GM12878 (cell line): Measurements from ENCODE around the gene LGALS3BP. TPM values are rescaled to one million over a fixed set of nuclear protein-coding genes. Genes with fewer than 3 reads are reported as not detected.

Source experiments
- ATAC-seq: fragments of 200-7000 bp; cut with Tn5 transposase; 3 replicates; pipeline ENCODE4 v1.9.1; 2020; ENCODE audit warnings: mild to moderate bottlenecking, moderate library complexity
- BruUV-seq: library from RNA; stranded (reverse); fragments of 400-500 nt; replicated peaks from 2 replicates; lab custom pipeline; 2021; lab: Mats Ljungman, UMichigan
- CTCF ChIA-PET: fragments of 300-600 bp; sonication (Branson Sonifier 250); formaldehyde crosslinking; extraction: SDS; loops from one replicate; lab custom pipeline; 2021; ENCODE audit warnings: inconsistent platforms; lab: Yijun Ruan, JAX
- POLR2A ChIA-PET: fragments of 350-600 bp; formaldehyde crosslinking; extraction: SDS; loops from one replicate; lab custom pipeline; 2021; ENCODE audit warnings: inconsistent platforms; lab: Charles Lee
- RAD21 ChIA-PET: fragments of 300-600 bp; sonication (Branson Sonifier 250); formaldehyde crosslinking; loops from one replicate; lab custom pipeline; 2023; ENCODE audit warnings: antibody characterized with exemption; ENCODE audit not compliant: unreplicated experiment; lab: Charles Lee
- SMC1A ChIA-PET: fragments of 300-600 bp; sonication (Branson Sonifier 250); formaldehyde crosslinking; loops from one replicate; lab custom pipeline; 2023; ENCODE audit not compliant: unreplicated experiment, uncharacterized antibody; lab: Charles Lee
- DNase-seq: peaks from one replicate; pipeline ENCODE4 v3.0.0-alpha.2; 2011; ENCODE audit warnings: low read depth, low spot score
- FAIRE-seq: peaks from 3 replicates; lab custom pipeline; 2011; peaks lifted over from hg19 to GRCh38; lab: Jason Lieb, UNC
- H2AFZ ChIP-seq: 2 replicates; pipeline ENCODE4 v1.6.0; 2011; ENCODE audit warnings: low read depth, low read length, control low read depth; ENCODE audit not compliant: control insufficient read depth
- H3K27ac ChIP-seq: 2 replicates; pipeline ENCODE4 v1.5.1; 2011; ENCODE audit warnings: control low read depth; ENCODE audit not compliant: control insufficient read depth, insufficient read depth
- H3K27me3 ChIP-seq, 2 experiments: replicated peaks in 1 of 2; 2 replicates each; pipeline versions ENCODE4 v1.6.0 to v1.6.1; 2011; ENCODE audit warnings: low read length in 1 of 2; ENCODE audit not compliant: control insufficient read depth in 2 of 2, insufficient read depth in 2 of 2
- H3K36me3 ChIP-seq, 2 experiments: 2 replicates each; pipeline ENCODE4 v1.5.1; 2011; ENCODE audit warnings: low read length in 1 of 2; ENCODE audit not compliant: control insufficient read depth in 2 of 2, insufficient read depth in 2 of 2
- H3K4me1 ChIP-seq: 2 replicates; pipeline ENCODE4 v1.6.1; 2011; ENCODE audit warnings: mild to moderate bottlenecking, low read length, moderate library complexity, mixed read lengths; ENCODE audit not compliant: control insufficient read depth, insufficient read depth
- H3K4me2 ChIP-seq: 2 replicates; pipeline ENCODE4 v1.6.0; 2011; ENCODE audit warnings: control low read depth; ENCODE audit not compliant: control insufficient read depth, insufficient read depth
- H3K4me3 ChIP-seq: fragments of 200-600 bp; sonication (generic); 2 replicates; pipeline ENCODE4 v1.5.1; 2016
- H3K79me2 ChIP-seq: 2 replicates; pipeline ENCODE4 v1.6.0; 2011; ENCODE audit warnings: low read length; ENCODE audit not compliant: control insufficient read depth, insufficient read depth
- H3K9ac ChIP-seq: 2 replicates; pipeline ENCODE4 v1.8.0; 2011; ENCODE audit warnings: low read length, control low read depth, mixed read lengths; ENCODE audit not compliant: control insufficient read depth, insufficient read depth
- H3K9me3 ChIP-seq: replicated peaks from 3 replicates; pipeline ENCODE4 v1.5.1; 2011; ENCODE audit warnings: mild to moderate bottlenecking, low read length; ENCODE audit not compliant: control insufficient read depth, insufficient read depth
- H4K20me1 ChIP-seq: 2 replicates; pipeline ENCODE4 v1.6.0; 2011; ENCODE audit not compliant: control insufficient read depth, insufficient read depth
- ATF7 ChIP-seq: fragments of 450-650 bp; IDR thresholded peaks from 2 replicates; pipeline ENCODE4 v1.6.1; 2016; ENCODE audit warnings: low read depth, mild to moderate bottlenecking
- BHLHE40 ChIP-seq, 2 experiments: fragments of 450-650 bp in 1 of 2; IDR thresholded peaks; 2 replicates each; pipeline ENCODE4 v1.6.1; 2011 to 2017; ENCODE audit warnings: low read depth in 2 of 2, borderline replicate concordance in 1 of 2, improper control_type of control experiment in 1 of 2, low read length in 1 of 2, mild to moderate bottlenecking in 1 of 2
- BRCA1 ChIP-seq: IDR thresholded peaks from 2 replicates; pipeline ENCODE4 v1.6.1; 2011; ENCODE audit warnings: low read depth, low read length, improper control_type of control experiment
- CHD4 ChIP-seq: fragments of 200-600 bp; sonication (generic); IDR thresholded peaks from 2 replicates; pipeline ENCODE4 v1.6.1; 2016; ENCODE audit warnings: mild to moderate bottlenecking
- JUNB ChIP-seq: IDR thresholded peaks from 2 replicates; pipeline ENCODE4 v1.6.1; 2016; ENCODE audit warnings: antibody characterized with exemption, mild to moderate bottlenecking
- LARP7 ChIP-seq: fragments of 450-650 bp; IDR thresholded peaks from 2 replicates; pipeline ENCODE4 v1.6.1; 2017; ENCODE audit warnings: mild to moderate bottlenecking
- MEF2B ChIP-seq: fragments of 450-650 bp; IDR thresholded peaks from 2 replicates; pipeline ENCODE4 v1.6.1; 2018; ENCODE audit warnings: mild to moderate bottlenecking, moderate library complexity; ENCODE audit not compliant: partially characterized antibody, poor library complexity, severe bottlenecking
- NFIC ChIP-seq: IDR thresholded peaks from 2 replicates; pipeline ENCODE4 v1.6.1; 2012; ENCODE audit warnings: low read depth, mild to moderate bottlenecking, inconsistent platforms, low read length, moderate library complexity
- PKNOX1 ChIP-seq: fragments of 450-650 bp; IDR thresholded peaks from 2 replicates; pipeline ENCODE4 v1.6.1; 2016; ENCODE audit warnings: mild to moderate bottlenecking
- TCF7 ChIP-seq: IDR thresholded peaks from 2 replicates; pipeline ENCODE4 v1.6.1; 2014; ENCODE audit warnings: antibody characterized with exemption, borderline replicate concordance
- USF2 ChIP-seq: IDR thresholded peaks from 2 replicates; pipeline ENCODE4 v1.6.1; 2011; ENCODE audit warnings: low read depth, low read length, improper control_type of control experiment, borderline replicate concordance
- ZBTB33 ChIP-seq: fragments of 450-650 bp; IDR thresholded peaks from 2 replicates; pipeline ENCODE4 v1.6.1; 2017; ENCODE audit warnings: mild to moderate bottlenecking
- ZNF274 ChIP-seq: IDR thresholded peaks from one replicate; pipeline ENCODE4 v1.8.0; 2011; ENCODE audit not compliant: insufficient read length, insufficient read depth
- ZNF592 ChIP-seq: fragments of 450-650 bp; IDR thresholded peaks from 2 replicates; pipeline ENCODE4 v1.6.1; 2017; ENCODE audit warnings: mild to moderate bottlenecking, moderate library complexity
- WGBS: methylation state at CpG from one replicate; pipeline ENCODE4 v1.1.6; 2016; ENCODE audit warnings: low lambda C conversion rate; ENCODE audit not compliant: insufficient replicate concordance, insufficient coverage; ENCODE audit errors: missing lambda C conversion rate; 5-methylcytosine and 5-hydroxymethylcytosine counted together
- in situ Hi-C: fragments of 300-500 bp; cut with MboI; formaldehyde crosslinking; loops from 9 replicates; pipeline ENCODE4 v1.14.3; 2018; ENCODE audit warnings: mixed read lengths
- intact Hi-C: fragments of 100-400 bp; cut with micrococcal nuclease; formaldehyde crosslinking; loops from one replicate; pipeline ENCODE4 v1.14.2; 2022; ENCODE audit not compliant: unreplicated experiment
- polyA plus RNA-seq, 11 experiments: library from polyadenylated mRNA; depleted of rRNA in 4 of 11; unstranded in 6 of 11; stranded (reverse) in 5 of 11; fragments of >200 nt; fragmentation: Nextera tagmentation in 4 of 11; fragmentation: Illumina TruSeq in 1 of 11; extraction: Ambion mirVana in 4 of 11; extraction: Trizol in 1 of 11; gene quantifications; 1 replicate in 1 of 11; 2 replicates in 10 of 11; pipeline versions ENCODE4 v1.2.1 to v1.2.3, GENCODE V29; 2011 to 2016; ENCODE audit warnings: inconsistent platforms in 2 of 11, missing spikeins in 2 of 11, low read depth in 1 of 11
- total RNA-seq, 4 experiments: library from RNA; depleted of rRNA in 3 of 4; stranded (reverse); fragments of >200 nt in 3 of 4; fragmentation: Illumina TruSeq in 1 of 4; extraction: Trizol in 1 of 4; gene quantifications; 2 replicates each; pipeline versions ENCODE4 v1.2.1 to v1.2.3, GENCODE V29; 2013 to 2021

The LGALS3BP gene
- total and polyA plus RNA-seq, 10 of the 15 experiments (the other 5 are each of a cell fraction or from before 2014, with no cell fraction given), result 0.52 to 5.2 (median 1.9) TPM

GRCh38 chr17:78977997-78978973 is 1.4 kb downstream of the LGALS3BP start:
- no peak overlapping the region for H3K4me2 ChIP-seq
- no peak overlapping the region for H3K27ac ChIP-seq
- in situ Hi-C loops (no loop called here), intact Hi-C loops (no loop called here)
- H3K79me2 ChIP-seq, result no peaks in the 10 kb centered on the region
- no peaks in the 10 kb centered on the region for H3K36me3 ChIP-seq
- no peak overlapping the region for H2AFZ ChIP-seq
- WGBS, result 60% methylated on average over 21 of the region's 21 CpGs
- ChIA-PET CTCF (interaction anchor here (2.5 kb wide), 1 partner anchor 7 kb away, joined by 10 read pairs; no protein-coding TSS in a partner anchor), POLR2A (interaction anchor here (0.6 kb wide), 1 partner anchor 436 kb away, joined by 4 read pairs; no protein-coding TSS in a partner anchor), SMC1A (no interaction called here), RAD21 (no interaction called here)
- DNase-seq (no peak), FAIRE-seq (no peak), ATAC-seq (no peak)
- H4K20me1 ChIP-seq, result no peaks in the 10 kb centered on the region
- H3K9me3 ChIP-seq, result no peaks in the 10 kb centered on the region
- H3K9ac ChIP-seq, result no peak overlapping the region
- no peaks in the 10 kb centered on the region for H3K27me3 ChIP-seq
- H3K4me1 ChIP-seq, result no peaks in the 10 kb centered on the region; the same call in 1 of the 2 replicates
- H3K4me3 ChIP-seq, result no peak overlapping the region
- BruUV-seq, result no TSS peak
- no peak for TF ChIP-seq CHD4
- TF ChIP-seq LARP7, result no peak
- no peak for TF ChIP-seq PKNOX1
- TF ChIP-seq NFIC, result no peak
- no peak for TF ChIP-seq ZNF592
- no peak for TF ChIP-seq BHLHE40 (IDR thresholded peaks at IDR 0.05; ENCODE audit: borderline replicate concordance in 1 of 2, low read depth in 2 of 2, low read length in 1 of 2)
- TF ChIP-seq BRCA1, result no peak
- TF ChIP-seq JUNB, result no peak
- TF ChIP-seq MEF2B, result no peak
- TF ChIP-seq USF2, result no peak
- no peak for TF ChIP-seq ZNF274
- TF ChIP-seq ZBTB33, result no peak
- no peak for TF ChIP-seq ATF7
- no peak for TF ChIP-seq TCF7
